PC-9 (cell line): ENCODE data around the gene CT47A7. TPM values are rescaled to one million over a fixed set of nuclear protein-coding genes. Genes with fewer than 3 reads are reported as not detected.
"Not testable (repeated sequence)": the region's sequence is repeated elsewhere in the genome, so short reads cannot be mapped to it uniquely, and the experiment has no call there.

ENCODE experiments used
- Bru-seq: library from RNA; stranded (reverse); fragments of 400-500 nt; gene quantifications from one replicate; lab custom pipeline; 2021; lab: Mats Ljungman, UMichigan
- BruChase-seq, 2 experiments: library from RNA; stranded (reverse); fragments of 400-500 nt; gene quantifications; one replicate each; lab custom pipeline; 2021; lab: Mats Ljungman, UMichigan
- BruUV-seq: library from RNA; stranded (reverse); fragments of 400-500 nt; replicated peaks from 2 replicates; lab custom pipeline; 2021; lab: Mats Ljungman, UMichigan
- CTCF ChIA-PET: fragments of 300-600 bp; sonication (Branson Sonifier 250); formaldehyde crosslinking; loops from one replicate; lab custom pipeline; 2022; ENCODE audit warnings: antibody characterized with exemption; lab: Charles Lee
- POLR2A ChIA-PET: fragments of 300-600 bp; sonication (Branson Sonifier 250); formaldehyde crosslinking; loops from one replicate; lab custom pipeline; 2022; ENCODE audit warnings: antibody characterized with exemption; ENCODE audit not compliant: unreplicated experiment; lab: Charles Lee
- DNase-seq, 2 experiments: peaks; one replicate each; pipeline versions ENCODE4 v3.0.0 to v3.0.0-alpha.2; 2015 to 2022; ENCODE audit warnings: mixed read lengths in 1 of 2
- H2AFZ ChIP-seq: fragments of 200-600 bp; sonication (generic); 2 replicates; pipeline ENCODE4 v1.8.1; 2017; ENCODE audit warnings: antibody characterized with exemption
- H3F3A ChIP-seq: fragments of 200-600 bp; sonication (generic); 2 replicates; pipeline ENCODE4 v1.8.1; 2017; ENCODE audit warnings: antibody characterized with exemption, mild to moderate bottlenecking, low read depth; ENCODE audit not compliant: insufficient read depth
- H3K27ac ChIP-seq: fragments of 200-600 bp; sonication (generic); 2 replicates; pipeline ENCODE4 v1.6.1; 2016; ENCODE audit warnings: mixed run types
- H3K27me3 ChIP-seq: fragments of 200-600 bp; sonication (generic); 2 replicates; pipeline ENCODE4 v1.6.1; 2016; ENCODE audit warnings: low read depth, mixed run types; ENCODE audit not compliant: insufficient read depth
- H3K36me3 ChIP-seq: fragments of 200-600 bp; sonication (generic); 2 replicates; pipeline ENCODE4 v1.6.1; 2016; ENCODE audit warnings: low read depth, mixed run types
- H3K4me1 ChIP-seq: fragments of 200-600 bp; sonication (generic); replicated peaks from 2 replicates; pipeline ENCODE4 v1.6.1; 2016; ENCODE audit warnings: mixed run types; ENCODE audit not compliant: insufficient read depth
- H3K4me2 ChIP-seq: fragments of 200-600 bp; sonication (generic); 2 replicates; pipeline ENCODE4 v1.6.1; 2017; ENCODE audit warnings: mixed run types
- H3K4me3 ChIP-seq: fragments of 200-600 bp; sonication (generic); 2 replicates; pipeline ENCODE4 v1.6.1; 2016; ENCODE audit warnings: mixed run types
- H3K79me2 ChIP-seq: fragments of 200-600 bp; sonication (generic); 2 replicates; pipeline ENCODE4 v1.6.1; 2017; ENCODE audit warnings: low read depth, mixed run types
- H3K9me2 ChIP-seq: fragments of 200-600 bp; sonication (generic); 2 replicates; pipeline ENCODE4 v1.8.1; 2017; ENCODE audit warnings: mild to moderate bottlenecking; ENCODE audit not compliant: insufficient read depth
- H3K9me3 ChIP-seq: fragments of 200-600 bp; sonication (generic); 2 replicates; pipeline ENCODE4 v1.8.1; 2016; ENCODE audit warnings: low read depth; ENCODE audit not compliant: insufficient read depth
- H4K20me1 ChIP-seq: fragments of 200-600 bp; sonication (generic); 2 replicates; pipeline ENCODE4 v1.8.1; 2017; ENCODE audit not compliant: insufficient read depth
- CTCF ChIP-seq: fragments of 200-600 bp; sonication (generic); conservative IDR thresholded peaks from 2 replicates; pipeline ENCODE4 v1.6.1; 2017; ENCODE audit warnings: mixed run types, antibody characterized with exemption, mild to moderate bottlenecking, moderate library complexity
- EZH2 ChIP-seq: fragments of 200-600 bp; sonication (generic); IDR thresholded peaks from 2 replicates; pipeline ENCODE4 v1.8.0; 2017; ENCODE audit warnings: antibody characterized with exemption, low read depth
- intact Hi-C: fragments of 100-400 bp; cut with micrococcal nuclease; formaldehyde crosslinking; loops from one replicate; pipeline ENCODE4 v1.10.0; 2022; ENCODE audit not compliant: unreplicated experiment
- long read RNA-seq: library from polyadenylated mRNA; stranded (forward); transcript quantifications from one replicate; pipeline ENCODE4 v2.0.0, GENCODE V29; 2022
- total RNA-seq: library from RNA; stranded (reverse); gene quantifications from 2 replicates; pipeline ENCODE4 v1.2.3, GENCODE V29; 2021

Gene CT47A7
- total RNA-seq = not detected in 2 replicates
- Bru-seq, nascent RNA = not detected
- not detected for BruChase-seq, experiment 1, labeled RNA remaining after a 2-hour chase
- not detected for BruChase-seq, experiment 2, labeled RNA remaining after a 6-hour chase
- long read RNA-seq = 0 reads

- CTCF ChIA-PET = not testable (repeated sequence)
These were observed at the start of gene CT47A7 for GRCh38 chrX:120956500-120956899. CT47A7 (minus strand) TSS chrX:120956600; CDS start chrX:120956345, 255 bp downstream.

GRCh38 chrX:121000589-121000988 is 44.2 kb upstream of the CT47A7 start:
- H2AFZ ChIP-seq = no peak overlapping the region
- no peaks in the 10 kb centered on the region for H3K79me2 ChIP-seq
- H4K20me1 ChIP-seq = 0 out of 2 replicates have a peak, but pooled peaks cover 5% of the 10 kb centered on the region
- POLR2A ChIA-PET = no interaction called here
- H3F3A ChIP-seq = no peaks in the 10 kb centered on the region
- H3K9me2 ChIP-seq = no peaks in the 10 kb centered on the region
- intact Hi-C loops = no loop called here
- no peaks in the 10 kb centered on the region for H3K36me3 ChIP-seq
- no peaks in the 10 kb centered on the region for H3K4me1 ChIP-seq
- H3K27ac ChIP-seq = no peak overlapping the region
- no peaks in the 10 kb centered on the region for H3K9me3 ChIP-seq
- no peak overlapping the region for H3K4me3 ChIP-seq
- H3K27me3 ChIP-seq = no peaks in the 10 kb centered on the region
- CTCF ChIA-PET = no interaction called here
- peak in 1 of 2 experiments; percentile 45 for DNase-seq
- no peak overlapping the region for H3K4me2 ChIP-seq
- TF ChIP-seq CTCF (peak; percentile 59), EZH2 (no peak)
- no TSS peak for BruUV-seq

More at GRCh38 chrX:120956500-120956899, at the start of gene CT47A7:
- POLR2A ChIA-PET, DNase-seq, BruUV-seq, H3K4me3 ChIP-seq, H3K9me3 ChIP-seq, H3K9me2 ChIP-seq, H3K27me3 ChIP-seq, intact Hi-C loops, H3K4me2 ChIP-seq, H3K27ac ChIP-seq, H3F3A ChIP-seq, H2AFZ ChIP-seq, H4K20me1 ChIP-seq, H3K4me1 ChIP-seq, H3K79me2 ChIP-seq, H3K36me3 ChIP-seq: not testable (repeated sequence)

- 0 out of 2 replicates have a peak, but pooled peaks cover 5% of the 10 kb centered on the region for H4K20me1 ChIP-seq
- H3K9me2 ChIP-seq = no peaks in the 10 kb centered on the region
- TF ChIP-seq EZH2 = no peak
- no peak for TF ChIP-seq CTCF
- H2AFZ ChIP-seq = no peak overlapping the region
- no peak overlapping the region for H3K4me3 ChIP-seq
- no peak overlapping the region for H3K4me2 ChIP-seq
- H3K4me1 ChIP-seq = no peaks in the 10 kb centered on the region
- no peaks in the 10 kb centered on the region for H3K27me3 ChIP-seq
- no peaks in the 10 kb centered on the region for H3K79me2 ChIP-seq
- POLR2A ChIA-PET = no interaction called here
- H3K36me3 ChIP-seq = no peaks in the 10 kb centered on the region
- H3K27ac ChIP-seq = no peak overlapping the region
- CTCF ChIA-PET = no interaction called here
- no peak for DNase-seq
- H3F3A ChIP-seq = no peaks in the 10 kb centered on the region
- intact Hi-C loops = no loop called here
- BruUV-seq = no TSS peak
- no peaks in the 10 kb centered on the region for H3K9me3 ChIP-seq
These were observed 43.0 kb upstream of the CT47A7 start for GRCh38 chrX:120999413-120999812.

GRCh38 chrX:120985660-120986059 is 29.3 kb upstream of the CT47A7 start, which contains the start of gene CT47A1:
CT47A1 (minus strand) TSS chrX:120985760; CDS start chrX:120985529, 231 bp downstream.
- H3K79me2 ChIP-seq, H4K20me1 ChIP-seq, H3K27ac ChIP-seq, H3F3A ChIP-seq, BruUV-seq, H3K9me2 ChIP-seq, intact Hi-C loops, H3K9me3 ChIP-seq, H3K4me1 ChIP-seq, H3K27me3 ChIP-seq, H3K4me2 ChIP-seq, POLR2A ChIA-PET, H2AFZ ChIP-seq, H3K4me3 ChIP-seq, CTCF ChIA-PET, DNase-seq, H3K36me3 ChIP-seq: not testable (repeated sequence)

Other genes with a start within 250 kb of the CT47A7 start
- not detected in 2 replicates for gene CT47B1, start 80.7 kb downstream of the CT47A7 start, total RNA-seq
- gene CT47A11, start 19.4 kb downstream of the CT47A7 start, total RNA-seq = not detected in 2 replicates
- not detected in 2 replicates for gene CT47A10, start 14.6 kb downstream of the CT47A7 start, total RNA-seq
- gene CT47A9, start 9.7 kb downstream of the CT47A7 start, total RNA-seq = not detected in 2 replicates
- not detected in 2 replicates for gene CT47A8, start 4.9 kb downstream of the CT47A7 start, total RNA-seq
- not detected in 2 replicates for gene CT47A6, start 4.9 kb upstream of the CT47A7 start, total RNA-seq
- gene CT47A5, start 9.7 kb upstream of the CT47A7 start, total RNA-seq = not detected in 2 replicates
- gene CT47A4, start 14.6 kb upstream of the CT47A7 start, total RNA-seq = not detected in 2 replicates
- gene CT47A3, start 19.5 kb upstream of the CT47A7 start, total RNA-seq = not detected in 2 replicates
- not detected in 2 replicates for gene CT47A2, start 24.3 kb upstream of the CT47A7 start, total RNA-seq
- not detected in 2 replicates for gene CT47A1, start 29.2 kb upstream of the CT47A7 start, total RNA-seq
- gene GLUD2, start 91.0 kb upstream of the CT47A7 start, total RNA-seq = 0.30 TPM in 1 of 2 replicates, not detected in the other